Measurements from ENCODE around the gene HSDL2. TPM values are rescaled to one million over a fixed set of nuclear protein-coding genes. Genes with fewer than 3 reads are reported as not detected.

HSDL2 gene
- polyA plus RNA-seq, 3 donors: 6.4 to 34.8 (median 26.9) TPM

DNA sequence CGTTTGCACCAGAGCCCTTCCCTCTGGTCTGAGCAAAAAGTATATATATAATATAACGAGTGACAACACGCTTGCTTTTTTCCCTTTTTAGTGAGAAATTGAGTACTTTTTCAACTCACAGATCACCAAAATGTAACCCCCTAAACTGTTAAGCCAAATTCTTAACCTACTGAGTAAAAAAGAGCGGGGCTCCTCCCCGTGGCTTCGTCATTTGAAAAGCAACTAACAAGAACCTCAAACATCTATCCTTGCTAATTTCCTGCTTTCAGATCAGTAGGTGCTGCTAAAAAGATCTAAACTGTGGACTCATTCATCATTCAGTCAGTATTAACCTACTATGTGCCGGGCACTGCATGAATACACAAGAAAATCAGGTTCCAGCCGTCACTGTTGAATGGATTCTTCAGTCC lies 45.5 kb upstream of the HSDL2 start:
- Mint-ChIP-seq H3K4me1 (peaks cover 29% of the 10 kb centered on the region), H3K4me3 (peak overlapping the region; percentile 93 to 97), H3K9me3 (peaks cover 0 to 1% (median 0%) of the 10 kb centered on the region in 7 donors), H3K27me3 (ENCODE audit: low read depth in 3 of 3) (peaks cover 0 to 5% (median 1%) of the 10 kb centered on the region in 3 donors), H3K36me3 (no peaks in the 10 kb centered on the region), H3K27ac (peak overlapping the region; percentile 87 to 97 (median 95))
- H3K9ac ChIP-seq (ENCODE audit: insufficient read depth, low read length, poor library complexity, severe bottlenecking): peak overlapping the region; percentile 69
- intact Hi-C loops (cut with micrococcal nuclease): loop anchor here in 1 of 2 donors (5.0 kb wide), 3 partner anchors 43 to 437 kb away; partner anchors contain the start of gene UGCG
- TF ChIP-seq, protein P1, sequence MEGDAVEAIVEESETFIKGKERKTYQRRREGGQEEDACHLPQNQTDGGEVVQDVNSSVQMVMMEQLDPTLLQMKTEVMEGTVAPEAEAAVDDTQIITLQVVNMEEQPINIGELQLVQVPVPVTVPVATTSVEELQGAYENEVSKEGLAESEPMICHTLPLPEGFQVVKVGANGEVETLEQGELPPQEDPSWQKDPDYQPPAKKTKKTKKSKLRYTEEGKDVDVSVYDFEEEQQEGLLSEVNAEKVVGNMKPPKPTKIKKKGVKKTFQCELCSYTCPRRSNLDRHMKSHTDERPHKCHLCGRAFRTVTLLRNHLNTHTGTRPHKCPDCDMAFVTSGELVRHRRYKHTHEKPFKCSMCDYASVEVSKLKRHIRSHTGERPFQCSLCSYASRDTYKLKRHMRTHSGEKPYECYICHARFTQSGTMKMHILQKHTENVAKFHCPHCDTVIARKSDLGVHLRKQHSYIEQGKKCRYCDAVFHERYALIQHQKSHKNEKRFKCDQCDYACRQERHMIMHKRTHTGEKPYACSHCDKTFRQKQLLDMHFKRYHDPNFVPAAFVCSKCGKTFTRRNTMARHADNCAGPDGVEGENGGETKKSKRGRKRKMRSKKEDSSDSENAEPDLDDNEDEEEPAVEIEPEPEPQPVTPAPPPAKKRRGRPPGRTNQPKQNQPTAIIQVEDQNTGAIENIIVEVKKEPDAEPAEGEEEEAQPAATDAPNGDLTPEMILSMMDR (IDR thresholded peaks at IDR 0.05): no peak
- DNase-seq: peak in 2 of 3 donors; percentile 15 to 27
- no peaks in the 10 kb centered on the region for H3K36me3 ChIP-seq (replicated peaks in 1 of 2; ENCODE audit: control insufficient read depth in 1 of 2, insufficient read depth in 2 of 2, low read length in 2 of 2)
- H3K4me1 ChIP-seq (ENCODE audit: control insufficient read depth in 1 of 2, insufficient read depth in 2 of 2, low read length in 2 of 2): peaks cover 14 to 39% of the 10 kb centered on the region in 2 donors
- H3K79me2 ChIP-seq (ENCODE audit: insufficient read depth, low read length): peaks cover 36% of the 10 kb centered on the region
- H3K4me2 ChIP-seq (replicated peaks; ENCODE audit: extremely low read depth, low read length, poor library complexity, severe bottlenecking): peak overlapping the region; percentile 80
- no peaks in the 10 kb centered on the region for H3K27me3 ChIP-seq (ENCODE audit: control insufficient read depth in 2 of 2, insufficient read depth in 2 of 2, low read length in 2 of 2)
- peak overlapping the region; percentile 85 to 88 for H3K27ac ChIP-seq (ENCODE audit: low read depth in 1 of 2, low read length in 2 of 2)
- no peaks in the 10 kb centered on the region for H3K9me3 ChIP-seq (replicated peaks in 1 of 2; ENCODE audit: control insufficient read depth in 1 of 2, insufficient read depth in 1 of 2, low read length in 2 of 2)
- H3K4me3 ChIP-seq (replicated peaks in 1 of 3; ENCODE audit: low read depth in 2 of 3, low read length in 3 of 3): peak overlapping the region; percentile 58 to 96 (median 74)
- WGBS (ENCODE audit: insufficient coverage): 0% methylated on average over 3 of the region's 8 CpGs
- peaks cover 31% of the 10 kb centered on the region for H4K20me1 ChIP-seq (ENCODE audit: insufficient read depth, low read length)
- H2AFZ ChIP-seq (ENCODE audit: insufficient read depth, low read depth, low read length, poor library complexity, severe bottlenecking): peak overlapping the region; percentile 79

DNA sequence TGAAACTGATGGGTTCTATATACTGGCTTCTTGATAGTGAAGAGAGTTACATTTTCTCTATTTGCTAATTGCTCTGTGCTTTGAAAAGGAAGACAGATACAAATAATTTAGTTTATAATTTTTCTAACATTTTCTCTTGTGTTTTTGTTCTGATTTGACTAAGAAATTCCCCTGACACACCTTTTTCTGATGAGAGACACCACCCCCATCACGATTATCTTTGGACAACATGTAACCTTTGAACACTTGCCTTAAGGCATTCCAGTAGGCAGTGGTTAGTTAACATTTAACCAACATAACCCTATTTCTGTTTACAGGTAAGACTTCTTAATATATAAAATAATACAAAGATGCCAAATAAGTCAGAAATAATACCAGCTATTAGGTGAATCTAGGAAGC lies 42.4 kb upstream of the HSDL2 start:
- Mint-ChIP-seq H3K36me3 (no peaks in the 10 kb centered on the region), H3K4me1 (peaks cover 6% of the 10 kb centered on the region), H3K4me3 (no peak overlapping the region), H3K27me3 (ENCODE audit: low read depth in 3 of 3) (peaks cover 1 to 5% (median 1%) of the 10 kb centered on the region in 3 donors), H3K9me3 (peaks cover 0 to 2% (median 0%) of the 10 kb centered on the region in 7 donors), H3K27ac (no peak overlapping the region)
- H3K27me3 ChIP-seq (ENCODE audit: control insufficient read depth in 2 of 2, insufficient read depth in 2 of 2, low read length in 2 of 2): no peaks in the 10 kb centered on the region
- WGBS (ENCODE audit: insufficient coverage): no CpG with 5 or more reads among the region's 1 CpG
- H3K36me3 ChIP-seq (replicated peaks in 1 of 2; ENCODE audit: control insufficient read depth in 1 of 2, insufficient read depth in 2 of 2, low read length in 2 of 2): no peaks in the 10 kb centered on the region
- no peak overlapping the region for H3K9ac ChIP-seq (ENCODE audit: insufficient read depth, low read length, poor library complexity, severe bottlenecking)
- H2AFZ ChIP-seq (ENCODE audit: insufficient read depth, low read depth, low read length, poor library complexity, severe bottlenecking): no peak overlapping the region
- H3K9me3 ChIP-seq (replicated peaks in 1 of 2; ENCODE audit: control insufficient read depth in 1 of 2, insufficient read depth in 1 of 2, low read length in 2 of 2): no peaks in the 10 kb centered on the region
- H3K4me1 ChIP-seq (ENCODE audit: control insufficient read depth in 1 of 2, insufficient read depth in 2 of 2, low read length in 2 of 2): peaks cover 4 to 14% of the 10 kb centered on the region in 2 donors
- H3K79me2 ChIP-seq (ENCODE audit: insufficient read depth, low read length): peaks cover 5% of the 10 kb centered on the region
- DNase-seq: no peak
- intact Hi-C loops (cut with micrococcal nuclease): no loop called here
- H3K27ac ChIP-seq (ENCODE audit: low read depth in 1 of 2, low read length in 2 of 2): no peak overlapping the region
- TF ChIP-seq, protein P1 (IDR thresholded peaks at IDR 0.05): no peak
- peaks cover under 1% of the 10 kb centered on the region for H4K20me1 ChIP-seq (ENCODE audit: insufficient read depth, low read length)
- H3K4me2 ChIP-seq (replicated peaks; ENCODE audit: extremely low read depth, low read length, poor library complexity, severe bottlenecking): no peak overlapping the region
- no peak overlapping the region for H3K4me3 ChIP-seq (replicated peaks in 1 of 3; ENCODE audit: low read depth in 2 of 3, low read length in 3 of 3)

Measured in CD14-positive monocyte (primary cell).